T-cell (primary cell): Measurements from ENCODE around the gene RPL19. TPM values are rescaled to one million over a fixed set of nuclear protein-coding genes. Genes with fewer than 3 reads are reported as not detected.

Source experiments
- ATAC-seq, 4 experiments: fragments of 200-7000 bp in 3 of 4; fragments of 150-1000 bp in 1 of 4; cut with Tn5 transposase; replicated peaks in 1 of 4; 1 replicate in 3 of 4; 2 replicates in 1 of 4; pipeline ENCODE4 v1.10.0; 2021; ENCODE audit warnings: moderate library complexity in 3 of 4, mild to moderate bottlenecking in 2 of 4, moderate number of reproducible peaks in 1 of 4
- CTCF ChIA-PET, 2 donors: fragments of 300-600 bp; sonication (Branson Sonifier 250); formaldehyde crosslinking; loops; one replicate each; lab custom pipeline; 2022; ENCODE audit warnings: antibody characterized with exemption in 2 of 2; lab: Charles Lee
- POLR2A ChIA-PET, 2 donors: fragments of 300-600 bp; sonication (Branson Sonifier 250); formaldehyde crosslinking; loops; one replicate each; lab custom pipeline; 2022; ENCODE audit warnings: antibody characterized with exemption in 2 of 2; lab: Charles Lee
- DNase-seq, 35 experiments: peaks; one replicate each; pipeline versions ENCODE4 v3.0.0 to v3.0.0-alpha.2; 2013 to 2023
- H3K27ac ChIP-seq: one replicate; pipeline ENCODE4 v1.5.1; 2013; ENCODE audit warnings: low read length
- H3K27me3 ChIP-seq, 2 experiments: replicated peaks in 1 of 2; 1 replicate in 1 of 2; 2 replicates in 1 of 2; pipeline versions ENCODE4 v1.6.1 to v1.7.0; 2013; ENCODE audit warnings: low read length in 1 of 2, mixed read lengths in 1 of 2; ENCODE audit not compliant: control insufficient read depth in 2 of 2, insufficient read depth in 2 of 2; ENCODE audit errors: extremely low read depth in 1 of 2
- H3K36me3 ChIP-seq, 2 donors: 1 replicate in 1 of 2; 2 replicates in 1 of 2; pipeline versions ENCODE4 v1.6.1 to v1.7.0; 2013; ENCODE audit warnings: low read length in 1 of 2; ENCODE audit not compliant: control insufficient read depth in 2 of 2, insufficient read depth in 1 of 2; ENCODE audit errors: extremely low read depth in 1 of 2
- H3K4me1 ChIP-seq, 2 experiments: 1 replicate in 1 of 2; 2 replicates in 1 of 2; pipeline versions ENCODE4 v1.6.1 to v1.7.0; 2013; ENCODE audit warnings: low read length in 2 of 2, mixed read lengths in 1 of 2; ENCODE audit not compliant: insufficient read depth in 2 of 2, control insufficient read depth in 1 of 2; ENCODE audit errors: extremely low read depth in 1 of 2
- H3K4me3 ChIP-seq, 2 donors: 1 replicate in 1 of 2; 2 replicates in 1 of 2; pipeline versions ENCODE4 v1.5.1 to v1.7.0; 2013; ENCODE audit warnings: mild to moderate bottlenecking in 2 of 2, low read length in 1 of 2, moderate library complexity in 1 of 2; ENCODE audit not compliant: control insufficient read depth in 1 of 2; ENCODE audit errors: extremely low read depth in 1 of 2
- H3K9me3 ChIP-seq: 2 replicates; pipeline ENCODE4 v1.7.0; 2013
- H3K27ac Mint-ChIP-seq, 2 donors: one replicate each; pipeline ENCODE4 v1.8.0; 2020 to 2021; ENCODE audit warnings: mild to moderate bottlenecking in 2 of 2, mixed read lengths in 2 of 2
- H3K27me3 Mint-ChIP-seq, 2 donors: one replicate each; pipeline ENCODE4 v1.8.0; 2021 to 2022; ENCODE audit warnings: mixed read lengths in 2 of 2
- H3K36me3 Mint-ChIP-seq: one replicate; pipeline ENCODE4 v1.8.0; 2021; ENCODE audit warnings: mixed read lengths
- H3K4me1 Mint-ChIP-seq, 3 donors: one replicate each; pipeline ENCODE4 v1.8.0; 2020 to 2022; ENCODE audit warnings: mixed read lengths in 3 of 3, mild to moderate bottlenecking in 1 of 3
- H3K4me3 Mint-ChIP-seq, 3 donors: one replicate each; pipeline ENCODE4 v1.8.0; 2020 to 2022; ENCODE audit warnings: mild to moderate bottlenecking in 3 of 3, mixed read lengths in 3 of 3, moderate library complexity in 3 of 3
- H3K9me3 Mint-ChIP-seq, 3 donors: one replicate each; pipeline ENCODE4 v1.8.0; 2020 to 2022; ENCODE audit warnings: mixed read lengths in 3 of 3
- WGBS: methylation state at CpG from one replicate; pipeline ENCODE4 v1.1.5; 2013; ENCODE audit warnings: missing lambda C conversion rate; ENCODE audit not compliant: insufficient coverage; 5-methylcytosine and 5-hydroxymethylcytosine counted together
- total RNA-seq, 35 experiments: library from RNA in 6 of 35; stranded (reverse) in 6 of 35; fragments of 120-200 nt in 1 of 35; gene quantifications; one replicate each; pipeline versions ENCODE4 v1.2.1 to v1.2.4 and lab custom pipeline; 2013 to 2026

Gene RPL19
- total RNA-seq, 5 donors from 2014 or later (not counting 1 experiment from before 2014, with no cell fraction given) = 2,988 to 3,293 (median 3,174) TPM

DNA sequence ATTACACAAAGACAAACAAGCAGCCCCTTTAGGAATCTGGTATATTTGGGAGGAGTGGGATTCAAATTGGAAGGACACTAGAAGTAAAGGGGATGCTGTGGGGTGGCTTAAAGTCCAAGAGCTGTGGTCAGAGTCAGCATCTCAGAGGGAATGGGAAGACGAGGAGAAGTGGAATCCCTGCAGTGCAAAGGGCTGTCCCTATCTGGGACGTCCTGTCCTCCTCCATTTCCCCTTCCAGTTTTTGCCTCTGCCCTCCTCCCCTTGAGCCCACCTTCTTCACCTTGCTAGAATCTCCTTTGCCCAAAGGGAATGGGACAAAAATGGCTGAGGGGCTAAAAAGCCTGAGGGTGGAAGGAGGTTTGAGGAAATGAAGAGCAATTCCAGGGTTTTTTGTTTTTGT, 44.4 kb upstream of the RPL19 start:
- Histone ChIP-seq H3K9me3 (no peaks in the 10 kb centered on the region), H3K27me3 (peaks cover 0 to 9% of the 10 kb centered on the region in 2 experiments), H3K27ac (no peak overlapping the region), H3K4me1 (peaks cover 0 to 39% of the 10 kb centered on the region in 2 experiments), H3K4me3 (no peak overlapping the region), H3K36me3 (no peaks in the 10 kb centered on the region)
- Mint-ChIP-seq H3K36me3 (peaks cover 5% of the 10 kb centered on the region), H3K4me3 (peak overlapping the region in 1 of 3 donors; percentile 24), H3K9me3 (no peaks in the 10 kb centered on the region), H3K4me1 (peaks cover 24 to 36% (median 30%) of the 10 kb centered on the region in 3 donors), H3K27me3 (peaks cover 0 to 9% of the 10 kb centered on the region in 2 donors), H3K27ac (no peak overlapping the region)
- POLR2A ChIA-PET = no interaction called here
- DNase-seq = no peak
- no peak for ATAC-seq
- CTCF ChIA-PET = interaction anchor here in 1 of 2 donors (5.1 kb wide), 1 partner anchor 8 kb away, joined by 51 read pairs; no protein-coding TSS in a partner anchor
- no CpG with 5 or more reads among the region's 2 CpGs for WGBS

DNA sequence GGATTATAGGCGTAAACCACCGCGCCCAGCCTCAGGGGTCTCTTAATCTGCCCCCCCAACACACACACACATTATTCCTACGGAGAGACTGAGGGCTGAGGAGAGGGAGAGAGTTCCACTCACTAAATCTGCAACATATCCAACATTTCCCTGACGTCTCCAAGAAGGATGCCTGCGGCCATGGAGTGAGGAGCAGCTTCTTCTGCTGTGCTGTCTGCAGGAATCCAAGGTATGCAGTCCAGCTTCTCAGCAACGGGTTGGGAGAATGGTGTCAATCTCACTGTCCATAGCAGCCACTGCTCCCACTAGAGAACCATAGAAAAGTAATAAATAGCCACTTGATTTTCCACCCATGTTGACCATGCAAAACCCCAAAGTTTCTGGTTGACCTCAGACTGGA, 43.6 kb upstream of the RPL19 start:
- no peak for ATAC-seq
- H3K27me3 Mint-ChIP-seq = peaks cover 0 to 9% of the 10 kb centered on the region in 2 donors
- no peak for DNase-seq
- WGBS = 93% methylated on average over 2 of the region's 7 CpGs
- CTCF ChIA-PET = no interaction called here
- no peak overlapping the region for H3K4me3 Mint-ChIP-seq
- peaks cover 0 to 11% of the 10 kb centered on the region in 2 experiments for H3K27me3 ChIP-seq
- H3K9me3 Mint-ChIP-seq = no peaks in the 10 kb centered on the region
- no peaks in the 10 kb centered on the region for H3K9me3 ChIP-seq
- H3K4me1 Mint-ChIP-seq = peaks cover 22 to 35% (median 25%) of the 10 kb centered on the region in 3 donors
- H3K4me1 ChIP-seq = peaks cover 0 to 33% of the 10 kb centered on the region in 2 experiments
- H3K27ac Mint-ChIP-seq = peak overlapping the region in 1 of 2 donors; percentile 6
- no peaks in the 10 kb centered on the region for H3K36me3 ChIP-seq
- no peak overlapping the region for H3K27ac ChIP-seq
- no peak overlapping the region for H3K4me3 ChIP-seq
- H3K36me3 Mint-ChIP-seq = peaks cover 5% of the 10 kb centered on the region
- POLR2A ChIA-PET = no interaction called here

DNA sequence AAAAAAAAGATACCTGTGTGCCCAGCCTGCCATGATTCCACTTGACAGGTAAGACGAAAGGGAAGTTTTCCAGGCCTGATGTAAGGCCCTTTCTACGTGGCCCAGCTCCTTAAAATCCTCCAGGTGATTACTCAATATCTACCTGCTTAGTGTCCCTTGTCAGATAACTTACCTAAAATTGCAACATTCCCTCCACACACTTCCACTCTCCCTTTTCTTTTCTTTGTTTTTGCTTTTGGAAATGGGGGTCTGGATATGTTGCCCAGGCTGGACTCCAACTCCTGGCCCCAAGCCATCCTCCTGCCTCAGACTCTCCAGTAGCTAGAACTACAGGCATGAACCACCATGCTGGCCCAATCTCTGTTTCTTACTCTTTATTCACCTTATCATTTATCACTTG, 41.5 kb upstream of the RPL19 start:
- WGBS = 72% methylated on average over 2 of the region's 2 CpGs
- ATAC-seq (no peak), DNase-seq (no peak)
- ChIA-PET CTCF (interaction anchor here in 1 of 2 donors (0.6 to 0.7 kb wide), 3 partner anchors 77 to 484 kb away, joined by 3 to 4 read pairs (median 4); no protein-coding TSS in a partner anchor), POLR2A (interaction anchor here in 1 of 2 donors (0.6 kb wide), 1 partner anchor 10 kb away, joined by 4 read pairs; no protein-coding TSS in a partner anchor)
- Mint-ChIP-seq H3K4me1 (peaks cover 5 to 15% (median 8%) of the 10 kb centered on the region in 3 donors), H3K9me3 (no peaks in the 10 kb centered on the region), H3K36me3 (peaks cover 4% of the 10 kb centered on the region), H3K27me3 (peaks cover 0 to 8% of the 10 kb centered on the region in 2 donors), H3K4me3 (no peak overlapping the region), H3K27ac (no peak overlapping the region)
- Histone ChIP-seq H3K4me3 (no peak overlapping the region), H3K36me3 (no peaks in the 10 kb centered on the region), H3K27ac (no peak overlapping the region), H3K27me3 (peaks cover 0 to 21% of the 10 kb centered on the region in 2 experiments), H3K9me3 (no peaks in the 10 kb centered on the region), H3K4me1 (peaks cover 0 to 13% of the 10 kb centered on the region in 2 experiments)

DNA sequence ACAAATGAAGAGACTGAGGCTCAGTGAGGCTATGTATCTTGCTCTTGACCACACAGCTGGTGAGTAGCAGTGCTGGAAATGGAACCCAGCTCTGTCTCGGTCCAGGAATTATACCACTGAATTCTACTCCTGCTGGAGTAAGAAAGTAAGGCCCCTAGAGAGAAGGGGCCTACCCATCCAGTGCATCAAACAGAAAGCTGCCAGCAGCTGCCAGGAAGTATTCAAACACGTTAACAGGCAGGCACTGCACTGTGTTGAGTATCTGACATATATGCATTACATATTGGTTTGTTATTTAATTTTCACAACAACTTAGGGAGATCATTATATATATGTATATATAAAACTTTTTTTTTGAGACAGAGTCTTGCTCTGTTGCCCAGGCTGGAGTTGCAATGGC, 38.1 kb upstream of the RPL19 start:
- Mint-ChIP-seq H3K9me3 (no peaks in the 10 kb centered on the region), H3K36me3 (no peaks in the 10 kb centered on the region), H3K4me1 (peaks cover 14 to 22% (median 21%) of the 10 kb centered on the region in 3 donors), H3K27me3 (peaks cover 16 to 24% of the 10 kb centered on the region in 2 donors), H3K4me3 (no peak overlapping the region), H3K27ac (no peak overlapping the region)
- Histone ChIP-seq H3K27me3 (peaks cover 0 to 46% of the 10 kb centered on the region in 2 experiments), H3K27ac (no peak overlapping the region), H3K4me3 (no peak overlapping the region), H3K9me3 (no peaks in the 10 kb centered on the region), H3K36me3 (no peaks in the 10 kb centered on the region), H3K4me1 (peaks cover 3 to 26% of the 10 kb centered on the region in 2 experiments)
- POLR2A ChIA-PET = no interaction called here
- ATAC-seq (no peak), DNase-seq (no peak)
- WGBS = no CpG with 5 or more reads among the region's 2 CpGs
- CTCF ChIA-PET = interaction anchor here in 1 of 2 donors (0.9 kb wide), 1 partner anchor 13 kb away, joined by 3 read pairs; no protein-coding TSS in a partner anchor

DNA sequence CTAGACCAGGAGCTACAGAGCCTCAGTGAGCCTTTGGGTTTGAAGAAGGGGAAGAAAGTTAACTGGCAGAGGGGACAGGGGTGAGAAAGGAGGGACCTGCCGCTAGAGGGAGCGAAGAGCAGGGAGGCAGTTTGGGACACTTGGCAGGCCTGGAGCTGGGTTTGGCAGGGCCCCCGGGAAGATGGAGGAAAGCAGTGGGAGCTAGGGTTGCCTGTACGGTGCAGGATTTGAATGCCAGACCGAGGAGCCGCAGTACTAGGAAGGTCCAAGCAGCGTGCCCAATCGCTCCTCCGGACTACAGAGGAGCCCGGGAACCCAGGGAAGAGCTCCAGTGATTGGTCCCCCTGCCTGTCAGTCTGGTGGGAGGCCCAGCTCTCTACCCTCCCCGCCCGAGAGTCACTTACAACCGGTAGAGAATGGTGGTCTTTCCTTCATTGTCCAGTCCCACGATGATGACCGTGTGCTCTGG, 35.4 kb upstream of the RPL19 start:
- Mint-ChIP-seq H3K4me1 (peaks cover 23 to 32% (median 30%) of the 10 kb centered on the region in 3 donors), H3K9me3 (no peaks in the 10 kb centered on the region), H3K36me3 (no peaks in the 10 kb centered on the region), H3K27me3 (peaks cover 23 to 33% of the 10 kb centered on the region in 2 donors), H3K4me3 (peak overlapping the region; percentile 79 to 86 (median 85)), H3K27ac (peak overlapping the region in 1 of 2 donors; percentile 11)
- Histone ChIP-seq H3K9me3 (no peaks in the 10 kb centered on the region), H3K36me3 (no peaks in the 10 kb centered on the region), H3K27ac (no peak overlapping the region), H3K27me3 (peaks cover 0 to 54% of the 10 kb centered on the region in 2 experiments), H3K4me1 (peaks cover 5 to 40% of the 10 kb centered on the region in 2 experiments), H3K4me3 (peak overlapping the region; percentile 76 to 85)
- DNase-seq = peak; percentile 51 to 83 (median 69)
- WGBS = under 1% methylated on average over 13 of the region's 15 CpGs
- peak; percentile 91 to 94 (median 93) for ATAC-seq
- POLR2A ChIA-PET = interaction anchor here (0.6 to 1.0 kb wide), 3 partner anchors 10 to 32 kb away, joined by 3 to 4 read pairs (median 3); no protein-coding TSS in a partner anchor
- CTCF ChIA-PET = interaction anchor here (0.6 to 2.3 kb wide), 32 partner anchors 8 to 436 kb away, joined by 3 to 51 read pairs (median 4); partner anchors contain the start of genes FBXO47 (in 1 of the 2), LASP1 (in 1 of the 2), PLXDC1 (in 1 of the 2) and RPL19 (in 1 of the 2)

DNA sequence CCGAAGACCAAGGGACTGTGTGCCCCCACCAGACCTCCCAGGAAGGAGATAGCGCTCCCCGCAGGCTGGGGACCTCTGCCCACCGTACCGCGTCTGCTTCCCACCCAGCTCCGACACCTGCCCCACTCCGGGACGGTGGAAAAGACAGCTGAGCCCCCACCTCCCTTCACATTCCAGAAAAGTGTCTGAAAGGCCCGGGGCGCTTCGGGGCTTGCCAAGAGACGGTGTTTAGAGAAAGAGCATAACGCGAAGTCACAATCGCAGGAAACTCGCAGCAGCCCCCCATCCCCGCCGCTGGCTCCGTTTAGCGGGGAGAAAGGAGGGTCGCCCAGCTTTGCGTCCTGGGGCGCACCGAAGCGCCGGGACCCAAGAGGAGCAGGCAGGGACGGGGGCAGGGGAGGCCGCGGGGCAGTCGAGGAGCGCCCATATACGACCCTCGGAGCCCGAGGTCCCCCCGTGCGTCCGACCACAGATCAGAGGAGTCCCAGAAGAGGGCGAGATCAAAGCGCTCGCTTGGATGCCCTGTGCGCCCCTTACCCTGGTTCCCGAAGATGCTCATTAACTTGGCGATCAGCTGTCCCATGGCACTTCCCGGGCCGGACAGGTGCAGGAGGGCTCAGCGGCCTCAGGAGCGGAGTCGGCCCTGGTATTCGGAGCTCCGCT, 34.8 kb upstream of the RPL19 start:
- no peak overlapping the region for H3K27ac ChIP-seq
- Mint-ChIP-seq H3K4me3 (peak overlapping the region; percentile 79 to 86 (median 85)), H3K9me3 (no peaks in the 10 kb centered on the region), H3K27me3 (peaks cover 23 to 33% of the 10 kb centered on the region in 2 donors), H3K27ac (peak overlapping the region in 1 of 2 donors; percentile 11), H3K36me3 (no peaks in the 10 kb centered on the region), H3K4me1 (peaks cover 23 to 32% (median 30%) of the 10 kb centered on the region in 3 donors)
- H3K27me3 ChIP-seq = peaks cover 0 to 55% of the 10 kb centered on the region in 2 experiments
- no peaks in the 10 kb centered on the region for H3K9me3 ChIP-seq
- WGBS = 13% methylated on average over 51 of the region's 51 CpGs
- no peaks in the 10 kb centered on the region for H3K36me3 ChIP-seq
- DNase-seq = peak in 1 of 35 experiments; percentile 1
- CTCF ChIA-PET = interaction anchor here (0.6 to 4.0 kb wide), 34 partner anchors 7 to 437 kb away, joined by 3 to 51 read pairs (median 4); partner anchors contain the start of genes FBXO47 (in 1 of the 2), LASP1 (in 1 of the 2), PLXDC1 (in 1 of the 2) and RPL19 (in 1 of the 2)
- POLR2A ChIA-PET = interaction anchor here (0.6 to 1.0 kb wide), 4 partner anchors 11 to 31 kb away, joined by 3 to 4 read pairs (median 3); no protein-coding TSS in a partner anchor
- peak overlapping the region; percentile 76 to 85 for H3K4me3 ChIP-seq
- peak; percentile 16 to 36 (median 29) for ATAC-seq
- H3K4me1 ChIP-seq = peaks cover 5 to 40% of the 10 kb centered on the region in 2 experiments
